GM21737 (cell line): Measurements from ENCODE around the gene ARMC7.

ENCODE experiments used
- ATAC-seq: cut with Tn5 transposase; IDR thresholded peaks from one replicate; pipeline ENCODE4 v1.9.1; 2021; ENCODE audit warnings: mild to moderate bottlenecking, moderate library complexity; ENCODE audit not compliant: unreplicated experiment

Gene ARMC7

DNA sequence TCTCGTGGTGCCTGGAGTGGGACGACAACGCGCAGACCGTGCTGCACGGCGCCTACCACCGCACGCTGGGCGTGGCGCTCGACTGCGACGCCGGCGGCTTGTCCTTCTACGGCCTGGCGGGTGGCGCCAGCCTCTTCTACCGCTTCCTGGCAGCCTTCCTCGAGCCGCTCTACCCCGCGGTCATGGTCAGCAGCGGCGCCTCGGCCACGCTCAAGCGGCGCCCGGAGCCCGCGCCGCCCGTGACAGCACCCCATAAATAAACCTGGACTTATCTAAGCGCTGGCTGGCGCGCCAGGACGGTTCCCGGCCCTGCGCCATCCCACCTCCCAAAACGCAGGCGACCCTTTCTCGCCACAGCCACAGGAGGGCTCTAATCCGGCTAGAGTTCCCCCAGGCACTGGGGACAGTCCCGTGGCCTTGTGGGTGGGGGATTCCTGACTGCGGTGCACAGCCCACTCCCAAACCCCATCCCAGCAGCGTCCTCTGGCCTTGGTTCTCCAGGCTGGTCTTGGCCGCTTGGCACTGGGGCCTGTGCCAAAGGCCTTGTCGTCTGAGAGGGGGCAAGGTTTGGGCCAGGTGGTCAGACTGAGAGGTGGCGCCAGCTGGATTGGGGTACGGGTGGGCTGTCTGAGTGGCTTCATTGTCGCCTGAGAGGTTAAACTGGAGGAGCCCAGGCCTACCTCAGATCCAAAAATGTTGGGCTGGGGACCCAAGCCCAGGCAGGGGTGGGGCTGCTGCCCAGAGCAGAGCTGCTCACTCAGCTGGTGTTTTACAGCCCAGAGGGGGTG lies 32.1 kb upstream of the ARMC7 start:
- ATAC-seq, result no peak

DNA sequence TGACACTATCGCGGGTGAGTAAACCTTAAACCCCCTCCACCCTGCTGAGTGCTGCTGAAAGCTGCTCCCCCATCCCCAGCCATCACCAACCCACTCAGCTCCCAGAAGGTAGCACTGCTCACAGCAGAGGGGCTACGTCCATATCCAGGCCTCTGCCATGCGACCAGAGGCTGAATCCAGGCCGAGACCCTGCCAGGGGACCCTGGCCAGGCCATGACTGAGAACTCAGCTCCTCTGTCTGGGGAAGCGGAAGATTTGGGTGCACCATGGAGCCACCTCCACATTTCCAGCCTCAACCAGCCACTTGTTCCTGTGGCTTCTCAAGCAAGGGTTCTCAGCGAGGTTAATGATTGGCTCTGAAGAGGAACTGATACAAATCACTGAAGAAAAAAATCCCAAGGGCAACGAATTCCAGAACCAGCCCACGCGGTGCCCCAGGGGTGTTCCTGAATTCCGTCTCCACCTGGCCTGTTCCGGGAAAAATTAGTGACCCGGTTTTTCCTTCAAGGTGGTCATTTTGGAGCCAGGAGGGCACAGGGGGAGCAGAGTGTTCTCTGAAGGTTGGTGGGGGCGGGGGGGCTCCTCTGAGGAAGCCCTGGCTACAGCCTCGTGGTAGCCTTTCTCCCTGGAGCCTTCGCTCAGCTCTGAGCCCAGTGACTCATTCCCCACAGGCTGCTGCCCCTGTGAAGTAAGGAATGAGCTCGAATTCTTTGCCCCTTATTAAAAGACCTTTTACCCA lies 31.3 kb upstream of the ARMC7 start:
- no peak for ATAC-seq

DNA sequence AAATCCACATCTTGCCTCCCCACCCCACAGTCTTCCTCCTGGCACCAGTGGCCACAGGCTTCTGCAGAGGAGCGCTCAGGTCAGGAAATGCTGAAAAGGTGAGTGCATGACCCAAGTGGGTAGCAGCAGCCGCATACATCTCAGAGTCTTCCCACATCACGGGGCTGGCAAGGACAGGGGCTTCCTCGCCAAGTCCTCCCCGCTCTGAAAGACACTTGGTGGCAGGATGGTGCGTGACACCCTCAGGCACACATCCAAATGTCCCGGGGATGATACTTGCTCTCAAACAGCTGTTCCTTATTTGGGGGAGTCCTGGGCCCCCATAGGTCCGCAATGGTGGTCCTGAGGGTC lies 30.8 kb upstream of the ARMC7 start:
- ATAC-seq, result no peak

DNA sequence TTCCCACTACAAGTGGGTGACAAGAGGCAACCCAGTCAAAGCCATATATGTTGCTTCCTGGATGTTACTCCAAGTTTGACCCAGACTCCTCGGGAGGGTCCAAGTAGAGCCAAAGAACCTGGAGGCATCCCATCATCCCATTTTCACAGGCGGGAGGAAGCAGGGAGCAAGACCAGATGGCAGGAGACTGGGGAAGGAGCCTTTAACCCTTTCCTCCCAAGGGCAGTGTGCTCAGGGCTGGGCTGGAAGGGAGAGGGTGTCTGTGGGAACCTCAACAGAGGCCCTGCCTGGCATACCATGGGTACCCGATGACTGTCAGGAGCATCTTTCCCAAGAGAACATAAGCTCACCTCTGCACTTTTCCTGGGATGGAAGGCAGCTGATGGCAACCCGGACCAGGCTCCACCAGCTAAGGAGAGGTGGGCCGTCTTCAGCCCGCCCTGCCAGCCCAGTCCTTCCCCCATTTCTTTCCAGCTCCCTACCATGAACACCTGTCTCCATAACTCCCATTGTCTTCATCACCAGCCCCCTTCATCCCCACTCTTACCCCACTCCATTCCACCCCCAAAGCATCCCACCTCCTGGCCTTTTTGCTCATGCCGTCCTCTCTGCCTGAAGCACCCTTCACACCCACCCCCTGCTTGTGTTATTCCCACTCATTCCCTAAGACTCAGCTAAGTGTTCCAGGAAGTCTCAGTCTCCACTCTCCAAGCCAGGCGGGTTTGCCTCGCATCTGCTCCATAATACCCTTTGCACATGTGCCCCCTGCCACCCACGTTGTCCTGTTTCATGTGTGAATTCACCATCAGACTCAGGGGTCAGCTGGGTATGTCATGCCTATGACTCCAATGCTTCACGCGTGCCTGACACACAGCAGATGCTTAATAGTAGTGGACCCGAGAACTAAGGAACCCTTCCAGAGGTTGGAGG lies 27.9 kb upstream of the ARMC7 start:
- ATAC-seq, result no peak

DNA sequence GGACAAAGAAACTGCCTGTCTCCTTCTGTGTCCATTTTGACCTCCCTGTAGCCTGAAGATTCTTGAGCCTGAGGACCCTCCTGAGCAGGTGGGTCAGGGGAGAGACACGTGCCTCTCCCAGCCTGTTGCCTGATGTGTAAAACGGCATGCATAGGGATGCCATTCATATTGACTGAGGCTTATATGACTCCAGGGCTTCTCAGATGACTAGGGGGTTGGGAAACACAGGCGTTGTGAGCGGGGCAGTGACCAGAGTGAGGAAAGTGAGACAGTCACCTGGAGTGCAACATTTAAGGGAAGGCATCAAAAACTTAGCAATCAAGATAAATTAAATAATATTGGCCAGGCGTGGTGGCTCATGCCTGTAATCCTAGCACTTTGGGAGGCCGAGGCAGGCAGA lies 27.1 kb upstream of the ARMC7 start:
- ATAC-seq, result no peak

DNA sequence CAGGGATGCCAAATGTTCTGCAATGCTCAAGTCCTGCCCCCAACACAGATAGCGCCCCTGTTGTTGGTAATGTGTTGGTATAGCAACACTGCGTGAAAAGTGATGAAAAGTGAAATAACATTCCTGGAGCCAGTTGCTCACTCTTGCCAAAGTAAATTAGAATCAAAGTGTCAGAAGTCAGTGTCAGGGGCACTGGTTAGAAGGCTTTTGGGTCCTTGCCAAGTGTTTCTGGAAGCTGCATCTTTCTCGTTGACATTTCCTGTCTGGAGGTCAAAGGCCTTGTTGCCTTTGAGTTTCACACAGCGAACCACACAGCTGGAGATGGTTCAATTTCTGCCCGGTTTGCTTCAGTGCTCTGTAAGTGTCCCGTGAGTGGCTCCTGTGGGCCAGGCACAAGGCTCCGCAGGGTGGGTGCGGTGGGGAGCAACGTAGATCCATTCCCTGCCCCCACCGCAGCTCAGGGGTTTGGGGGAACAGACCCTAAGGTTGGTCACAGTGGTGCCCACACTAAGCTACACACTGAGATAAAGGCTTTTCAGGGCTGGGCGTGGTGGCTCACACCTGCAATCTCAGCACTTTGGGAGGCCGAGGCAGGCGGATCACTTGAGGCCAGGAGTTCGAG lies 25.6 kb upstream of the ARMC7 start:
- ATAC-seq, result no peak

DNA sequence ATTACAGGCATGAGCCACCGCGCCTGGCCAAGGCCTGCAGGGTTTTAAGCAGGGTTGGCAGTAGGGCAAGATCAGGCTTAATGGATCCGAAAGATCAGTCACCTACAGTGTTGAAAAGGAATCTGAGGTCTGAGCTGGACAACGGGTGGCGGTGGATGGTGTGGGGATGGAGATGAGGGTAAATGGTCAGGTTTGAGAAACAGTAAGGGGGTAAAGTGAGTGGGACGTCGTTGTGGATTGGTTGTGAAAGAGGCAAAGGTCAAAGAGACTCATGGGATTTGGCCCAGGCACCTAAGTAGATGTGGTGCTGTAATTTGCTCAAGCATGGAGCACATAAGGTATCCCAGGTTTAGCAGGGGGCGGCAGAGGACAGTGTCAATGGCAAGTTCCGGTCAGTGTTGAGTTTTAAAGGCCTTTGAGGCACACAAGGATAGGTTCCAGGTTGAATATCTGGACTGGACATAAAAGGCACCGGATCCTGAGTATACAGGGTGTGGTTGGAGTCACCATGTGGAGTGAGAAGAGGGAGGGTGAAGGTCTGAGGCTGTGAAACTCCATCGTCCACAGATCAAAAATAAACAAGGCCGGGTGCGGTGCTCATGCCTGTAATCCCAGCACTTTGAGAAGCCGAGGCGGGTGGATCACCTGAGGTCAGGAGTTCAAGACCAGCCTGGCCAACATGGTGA lies 23.1 kb upstream of the ARMC7 start:
- ATAC-seq, result no peak

DNA sequence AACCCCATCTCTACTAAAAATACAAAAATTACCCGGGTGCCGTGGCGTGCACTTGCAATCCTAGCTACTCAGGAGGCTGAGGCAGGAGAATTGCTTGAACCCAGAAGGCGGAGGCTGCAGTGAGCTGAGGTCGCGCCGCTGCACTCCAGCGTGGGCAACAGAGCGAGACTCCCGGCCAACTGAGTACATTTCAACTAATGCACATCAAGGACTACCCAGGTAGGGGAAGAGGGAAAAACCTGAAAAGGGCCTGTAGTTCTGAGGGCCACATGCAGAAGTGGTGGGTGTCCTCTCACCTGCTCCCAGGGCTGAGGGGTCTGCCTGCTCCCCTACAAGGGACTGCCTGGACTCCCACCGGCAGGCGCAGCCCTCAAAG lies 22.6 kb upstream of the ARMC7 start:
- no peak for ATAC-seq

DNA sequence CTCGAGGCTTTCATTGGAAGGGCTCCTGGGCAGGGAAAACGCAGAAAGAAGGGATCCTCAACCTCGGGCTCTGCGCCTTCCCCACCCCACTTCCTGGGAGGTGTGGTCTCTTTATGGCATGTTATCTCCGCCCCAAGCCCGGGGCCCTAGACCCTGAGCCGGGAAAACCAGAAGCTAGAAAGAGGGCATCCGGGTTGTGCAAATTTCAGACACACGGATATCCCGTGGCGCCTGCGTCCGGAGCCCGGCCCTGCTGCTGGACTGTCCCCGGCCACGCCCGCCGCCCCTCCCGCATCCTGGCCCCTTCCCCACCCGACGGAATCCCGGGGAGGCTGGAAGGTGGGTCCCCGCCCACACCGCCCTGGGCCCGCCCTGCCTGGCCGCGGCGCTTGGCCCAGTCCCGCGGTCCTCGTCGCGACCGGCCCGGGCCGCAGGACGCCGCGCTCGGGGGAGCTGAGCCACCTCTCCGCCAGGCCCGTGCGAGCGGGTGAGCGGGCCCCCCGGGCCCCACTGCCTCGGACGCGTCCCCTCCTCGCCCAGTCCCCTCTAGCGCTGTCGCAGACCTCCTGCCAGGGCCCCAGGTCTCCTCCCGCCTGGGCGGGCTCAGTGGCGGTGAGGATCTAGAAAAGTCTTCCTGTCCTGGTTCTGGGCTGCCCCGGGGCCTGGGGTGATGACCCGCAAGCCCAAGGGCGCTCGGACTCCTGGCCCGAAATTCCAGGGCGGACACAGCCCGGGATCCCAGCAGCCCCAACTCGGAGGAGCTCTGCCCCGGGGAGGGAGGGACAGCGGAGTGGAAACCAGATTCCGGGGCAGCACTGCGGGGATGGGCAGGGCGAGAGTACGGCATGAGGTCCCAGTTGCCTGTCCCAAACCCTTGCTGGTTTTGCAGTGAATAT lies 22.0 kb upstream of the ARMC7 start, which contains the start of gene SLC16A5:
SLC16A5 (plus strand) TSS at position 397 of the 896 bp plus-strand sequence. CDS start 5,683 bp downstream, outside the sequence.
- peak; percentile 60 for ATAC-seq

DNA sequence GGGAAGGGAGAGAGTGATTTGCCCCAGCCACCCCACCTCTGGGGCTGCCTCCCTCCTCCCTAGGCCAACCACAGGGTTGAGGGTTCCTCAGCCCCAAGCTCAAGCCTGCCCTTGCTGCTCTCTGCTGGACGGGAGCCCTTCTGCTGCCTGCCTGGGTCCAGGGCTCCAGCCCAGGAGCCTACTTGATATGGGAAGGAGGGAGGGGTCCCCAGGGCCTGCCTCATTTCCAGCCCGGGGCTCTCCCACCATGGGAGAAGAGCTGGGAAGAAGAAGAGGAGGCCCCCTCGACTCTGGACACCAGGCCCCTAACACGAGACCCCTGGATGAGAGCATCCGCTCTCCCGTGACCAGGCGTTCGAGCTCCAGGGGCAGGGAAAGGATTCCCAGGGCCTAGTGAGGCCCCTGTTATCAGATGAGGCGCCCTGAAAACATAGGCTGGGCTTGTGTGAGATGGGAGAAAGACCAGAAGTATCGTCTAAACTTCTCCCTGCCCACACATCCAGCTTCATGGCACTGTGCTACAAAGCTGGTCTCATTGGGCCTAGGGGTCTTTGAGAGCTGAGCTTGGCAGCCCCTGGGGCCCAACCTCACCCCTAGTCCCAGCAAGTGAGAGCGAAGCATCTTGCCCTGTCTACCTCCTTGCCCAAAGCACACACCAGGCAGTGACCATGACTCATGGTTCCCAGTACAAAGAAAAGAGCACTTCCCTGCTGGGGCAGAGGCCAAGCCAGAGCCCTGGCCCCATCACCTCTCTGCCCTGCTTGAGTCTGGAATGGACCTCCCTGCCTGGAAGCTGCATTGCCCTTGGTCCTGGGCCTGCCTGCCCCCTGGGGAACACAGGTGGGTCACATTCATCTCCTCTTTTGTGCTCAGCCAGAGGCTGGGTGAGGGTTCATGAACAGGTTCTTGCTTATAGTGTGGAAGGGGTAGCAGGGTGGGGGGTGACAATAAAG lies 21.0 kb upstream of the ARMC7 start:
- no peak for ATAC-seq

DNA sequence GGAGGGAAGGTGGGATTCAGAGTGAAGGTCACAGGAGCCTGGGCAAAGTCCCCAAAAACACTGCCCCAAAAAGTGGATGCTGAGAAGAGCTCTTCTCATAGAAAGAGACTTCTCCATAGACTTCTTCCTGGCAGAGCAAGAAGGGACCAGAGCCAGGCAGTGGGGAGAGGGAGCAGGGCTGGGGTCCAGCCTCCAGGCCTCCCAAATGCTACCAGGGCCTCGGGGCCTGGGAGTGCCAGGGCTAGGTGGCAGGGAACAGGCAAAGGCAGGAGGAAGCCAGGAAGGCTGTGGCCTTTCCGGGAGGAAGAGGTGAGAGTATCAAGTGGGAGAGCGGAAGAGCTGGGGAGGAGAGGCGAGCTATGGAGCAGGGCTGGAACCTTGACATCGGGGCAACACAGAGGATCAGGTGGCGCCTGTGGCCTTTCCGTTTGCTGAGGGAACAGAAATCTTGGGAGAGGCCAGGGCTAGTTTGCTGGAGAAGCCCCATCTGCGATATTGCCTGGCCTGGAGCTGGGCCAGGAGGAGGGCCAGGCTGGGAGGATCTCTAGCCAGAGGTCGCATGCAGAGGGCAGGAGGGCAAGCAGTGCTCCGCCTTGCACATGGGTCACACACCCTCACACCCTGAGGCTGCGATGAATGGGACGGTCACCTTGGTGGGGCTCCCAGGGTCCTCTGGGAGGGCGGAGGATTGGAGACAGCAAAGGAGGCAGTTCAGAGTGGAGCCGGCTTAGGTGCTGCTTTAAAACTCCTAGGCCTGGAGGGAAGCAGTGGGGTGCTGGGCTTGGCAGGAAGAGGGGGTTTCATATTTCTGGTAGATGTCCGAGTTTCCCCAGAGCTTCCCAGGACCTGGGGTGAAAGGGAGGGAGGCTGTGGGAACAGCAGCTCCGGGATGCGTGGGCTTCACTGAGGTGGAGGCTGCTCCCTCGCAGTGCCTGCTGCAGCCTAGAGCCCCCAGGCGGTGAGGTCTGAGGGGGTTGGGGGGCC lies 18.6 kb upstream of the ARMC7 start:
- no peak for ATAC-seq

DNA sequence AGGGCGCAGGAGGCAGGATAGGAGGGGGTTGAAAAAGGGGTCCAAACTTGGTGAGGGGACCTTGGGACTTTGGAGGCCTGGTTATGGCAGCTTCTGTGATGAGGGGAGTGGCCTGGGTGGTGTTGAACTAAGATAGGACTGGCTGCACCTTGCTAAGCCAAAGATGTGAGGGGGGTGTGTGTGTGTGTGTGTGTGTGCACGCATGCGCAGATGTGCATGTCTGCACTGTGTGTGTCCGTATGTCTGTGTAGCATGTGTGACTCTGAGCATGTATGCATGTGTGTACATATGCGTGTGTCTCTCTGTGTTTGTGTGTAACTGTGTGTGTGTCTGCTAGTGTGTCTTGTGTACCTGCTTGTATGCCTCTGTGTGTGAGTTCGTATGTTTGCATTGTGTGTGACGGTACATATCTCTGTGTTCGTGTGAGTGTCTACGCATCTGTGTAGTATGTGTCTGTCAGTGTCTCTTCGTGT lies 17.9 kb upstream of the ARMC7 start:
- ATAC-seq, result no peak

DNA sequence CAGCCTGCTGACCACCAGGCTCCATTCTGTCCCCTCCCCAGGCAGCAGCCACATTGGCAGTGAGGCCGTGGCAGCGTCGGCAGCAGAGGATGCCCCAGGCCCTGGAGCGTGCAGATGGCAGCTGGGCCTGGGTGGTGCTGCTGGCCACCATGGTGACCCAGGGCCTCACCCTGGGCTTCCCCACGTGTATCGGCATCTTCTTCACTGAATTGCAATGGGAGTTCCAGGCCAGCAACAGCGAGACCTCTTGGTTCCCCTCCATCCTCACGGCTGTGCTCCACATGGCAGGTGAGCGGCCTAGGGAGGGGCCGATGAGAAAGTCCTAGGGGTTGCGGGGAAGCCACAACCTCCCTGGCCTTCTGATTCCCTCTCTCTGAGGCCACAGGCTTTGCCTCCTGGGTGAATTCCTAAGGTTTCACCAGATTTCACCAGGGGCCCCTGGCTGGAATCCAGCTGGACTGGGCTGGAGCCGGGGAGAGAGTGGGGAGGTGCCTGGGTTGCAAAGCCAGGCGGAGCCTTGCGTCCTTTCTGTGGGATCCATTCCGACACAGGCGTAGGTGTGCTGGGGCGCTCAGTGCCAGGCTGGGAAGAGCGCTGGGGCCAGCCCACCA lies 16.1 kb upstream of the ARMC7 start:
- no peak for ATAC-seq

DNA sequence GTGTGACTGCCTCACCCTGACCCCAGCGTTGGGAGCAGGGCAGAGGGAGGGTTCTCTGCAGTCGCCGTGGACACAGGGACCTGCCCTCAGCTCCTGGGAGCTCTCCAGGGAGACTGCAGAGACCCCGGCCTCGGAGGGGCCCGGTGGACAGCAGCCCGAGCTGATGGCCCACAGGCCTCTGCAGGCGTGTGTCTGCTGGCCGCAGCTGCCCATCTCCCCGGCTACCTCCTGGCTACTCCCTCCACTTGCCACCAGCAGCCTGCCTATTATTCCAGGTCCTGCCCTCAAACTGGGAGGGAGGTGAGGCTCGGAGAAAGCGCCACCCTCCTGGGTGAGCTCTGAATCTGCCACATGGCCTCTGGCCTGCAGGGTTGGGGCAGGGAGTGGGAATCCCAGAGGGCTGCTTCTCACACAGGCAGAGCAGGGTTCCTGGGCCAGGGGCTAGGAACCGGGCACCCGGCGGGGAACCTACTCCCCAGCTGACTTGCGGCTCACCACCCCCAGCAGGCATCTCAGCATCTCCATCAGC lies 14.8 kb upstream of the ARMC7 start:
- ATAC-seq, result no peak

DNA sequence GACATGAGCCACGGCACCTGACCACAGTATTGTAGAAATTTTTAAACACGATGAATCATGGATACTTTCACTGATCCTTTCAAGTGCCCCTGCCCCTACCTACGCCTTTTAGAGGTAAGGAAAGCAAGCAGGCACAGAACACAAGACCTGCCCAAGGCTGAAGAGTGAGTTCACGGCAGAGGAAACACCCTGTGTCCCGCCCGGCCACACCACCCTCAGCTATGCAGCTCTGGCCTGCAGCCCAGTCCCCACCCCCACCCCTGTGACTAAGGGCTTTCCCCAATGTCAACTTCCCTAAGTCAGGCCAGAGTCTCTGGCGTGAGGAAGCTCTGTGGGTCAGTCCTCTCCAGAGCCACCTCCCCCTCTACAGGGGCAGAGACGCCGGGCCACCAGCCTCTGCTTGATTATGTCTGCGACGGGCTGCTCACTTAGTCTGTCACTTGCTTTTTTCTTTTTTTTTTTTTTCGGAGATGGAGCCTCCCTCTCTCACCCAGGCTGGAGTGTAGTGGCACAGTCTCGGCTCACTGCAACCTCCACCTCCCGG lies 13.6 kb upstream of the ARMC7 start:
- ATAC-seq, result no peak

DNA sequence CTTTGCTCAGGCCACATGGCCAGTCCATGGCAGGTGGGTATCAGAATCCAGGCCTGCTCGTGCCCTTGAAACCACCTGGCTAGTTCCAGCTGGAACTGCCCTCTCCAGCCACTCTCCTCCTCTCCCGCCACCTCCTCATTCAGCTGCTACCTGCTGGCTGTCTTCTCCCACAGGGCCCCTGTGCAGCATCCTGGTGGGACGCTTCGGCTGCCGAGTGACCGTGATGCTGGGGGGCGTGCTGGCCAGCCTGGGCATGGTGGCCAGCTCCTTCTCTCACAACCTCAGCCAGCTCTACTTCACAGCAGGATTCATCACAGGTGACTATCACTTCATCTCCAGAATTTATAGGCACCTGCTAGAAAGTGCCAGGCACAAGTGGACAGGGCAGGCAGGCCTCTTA lies 11.9 kb upstream of the ARMC7 start:
- no peak for ATAC-seq
